ENCODE data around the gene PRKD1.

- TF ChIP-seq CTCF (IDR thresholded peaks at IDR 0.05; ENCODE audit: low read depth, low read length) = no peak
- no peak for TF ChIP-seq EZH2phosphoT487 (IDR thresholded peaks at IDR 0.05; ENCODE audit: low read depth)
Observed at GRCh38 chr14:29584992-29585391, 342.7 kb downstream of the PRKD1 start.
